GM12878 (cell line): Measurements from ENCODE around the gene TULP4. TPM values are rescaled to one million over a fixed set of nuclear protein-coding genes. Genes with fewer than 3 reads are reported as not detected.

Source experiments
- BCL11A ChIP-seq: IDR thresholded peaks from 2 replicates; pipeline ENCODE4 v1.6.1; 2011; ENCODE audit warnings: low read depth, low read length
- BRCA1 ChIP-seq: IDR thresholded peaks from 2 replicates; pipeline ENCODE4 v1.6.1; 2011; ENCODE audit warnings: low read depth, low read length, improper control_type of control experiment
- CEBPB ChIP-seq, 2 experiments: fragments of 150-350 bp in 1 of 2; IDR thresholded peaks; 2 replicates each; pipeline ENCODE4 v1.6.1; 2012 to 2014; ENCODE audit warnings: low read depth in 2 of 2, low read length in 2 of 2, borderline replicate concordance in 1 of 2, inconsistent platforms in 1 of 2
- ETV6 ChIP-seq, 2 experiments: fragments of 450-650 bp in 1 of 2; IDR thresholded peaks in 1 of 2; conservative IDR thresholded peaks in 1 of 2; 2 replicates each; pipeline ENCODE4 v1.6.1; 2014; ENCODE audit warnings: antibody characterized with exemption in 1 of 2, borderline replicate concordance in 1 of 2, low read depth in 1 of 2, mild to moderate bottlenecking in 1 of 2, moderate library complexity in 1 of 2
- FOXM1 ChIP-seq: IDR thresholded peaks from 2 replicates; pipeline ENCODE4 v1.6.1; 2012; ENCODE audit warnings: low read depth, mild to moderate bottlenecking, inconsistent platforms, low read length, moderate library complexity
- GATAD2B ChIP-seq: fragments of 450-650 bp; conservative IDR thresholded peaks from 2 replicates; pipeline ENCODE4 v1.6.1; 2017; ENCODE audit warnings: low read depth, mild to moderate bottlenecking, moderate library complexity
- JUNB ChIP-seq: IDR thresholded peaks from 2 replicates; pipeline ENCODE4 v1.6.1; 2016; ENCODE audit warnings: antibody characterized with exemption, mild to moderate bottlenecking
- JUND ChIP-seq: IDR thresholded peaks from 2 replicates; pipeline ENCODE4 v1.6.1; 2012; ENCODE audit warnings: low read depth, mild to moderate bottlenecking, low read length, improper control_type of control experiment, moderate library complexity
- KAT2A ChIP-seq: conservative IDR thresholded peaks from 2 replicates; pipeline ENCODE4 v1.6.1; 2011; ENCODE audit warnings: low read depth, low read length; ENCODE audit not compliant: control insufficient read depth
- MTA2 ChIP-seq: fragments of 450-650 bp; IDR thresholded peaks from 2 replicates; pipeline ENCODE4 v1.6.1; 2016; ENCODE audit warnings: low read depth, mild to moderate bottlenecking, moderate library complexity
- NR2C1 ChIP-seq: fragments of 450-650 bp; IDR thresholded peaks from 2 replicates; pipeline ENCODE4 v1.6.1; 2017; ENCODE audit warnings: antibody characterized with exemption, mild to moderate bottlenecking, moderate library complexity
- PAX8 ChIP-seq: fragments of 450-650 bp; IDR thresholded peaks from 2 replicates; pipeline ENCODE4 v1.6.1; 2017; ENCODE audit warnings: mild to moderate bottlenecking, moderate library complexity
- POLR2A ChIP-seq: IDR thresholded peaks from 2 replicates; pipeline ENCODE4 v1.6.1; 2011; ENCODE audit warnings: low read depth, mild to moderate bottlenecking, low read length
- RCOR1 ChIP-seq: conservative IDR thresholded peaks from 2 replicates; pipeline ENCODE4 v1.6.1; 2012; ENCODE audit warnings: low read depth, low read length, improper control_type of control experiment
- RFX5 ChIP-seq: IDR thresholded peaks from 2 replicates; pipeline ENCODE4 v1.6.1; 2011; ENCODE audit warnings: low read depth, low read length, improper control_type of control experiment
- RUNX3 ChIP-seq: IDR thresholded peaks from 2 replicates; pipeline ENCODE4 v1.6.1; 2012; ENCODE audit warnings: low read length, inconsistent platforms
- SIN3A ChIP-seq: IDR thresholded peaks from 2 replicates; pipeline ENCODE4 v1.6.1; 2012; ENCODE audit warnings: low read depth, low read length, improper control_type of control experiment
- SREBF2 ChIP-seq: IDR thresholded peaks from 2 replicates; pipeline ENCODE4 v1.6.1; 2012; ENCODE audit warnings: mild to moderate bottlenecking, low read length
- SUZ12 ChIP-seq: fragments of 200-600 bp; sonication (generic); IDR thresholded peaks from one replicate; pipeline ENCODE4 v1.6.1; 2018; ENCODE audit warnings: antibody characterized with exemption, mild to moderate bottlenecking; ENCODE audit not compliant: unreplicated experiment
- YY1 ChIP-seq: IDR thresholded peaks from 2 replicates; pipeline ENCODE4 v1.6.1; 2011; ENCODE audit warnings: low read depth, mild to moderate bottlenecking, low read length
- ZBED1 ChIP-seq: IDR thresholded peaks from 2 replicates; pipeline ENCODE4 v1.6.1; 2016; ENCODE audit warnings: borderline replicate concordance
- ZNF217 ChIP-seq: fragments of 450-650 bp; IDR thresholded peaks from 2 replicates; pipeline ENCODE4 v1.6.1; 2017; ENCODE audit warnings: antibody characterized with exemption, mild to moderate bottlenecking
- ZNF24 ChIP-seq: fragments of 450-650 bp; IDR thresholded peaks from 2 replicates; pipeline ENCODE4 v1.6.1; 2017; ENCODE audit warnings: antibody characterized with exemption, mild to moderate bottlenecking
- ZNF274 ChIP-seq: IDR thresholded peaks from one replicate; pipeline ENCODE4 v1.8.0; 2011; ENCODE audit not compliant: insufficient read length, insufficient read depth
- ZNF384 ChIP-seq: IDR thresholded peaks from 2 replicates; pipeline ENCODE4 v1.6.1; 2012; ENCODE audit warnings: low read depth, mild to moderate bottlenecking, low read length, improper control_type of control experiment, borderline replicate concordance
- polyA plus RNA-seq, 11 experiments: library from polyadenylated mRNA; depleted of rRNA in 4 of 11; unstranded in 6 of 11; stranded (reverse) in 5 of 11; fragments of >200 nt; fragmentation: Nextera tagmentation in 4 of 11; fragmentation: Illumina TruSeq in 1 of 11; extraction: Ambion mirVana in 4 of 11; extraction: Trizol in 1 of 11; gene quantifications; 1 replicate in 1 of 11; 2 replicates in 10 of 11; pipeline versions ENCODE4 v1.2.1 to v1.2.3, GENCODE V29; 2011 to 2016; ENCODE audit warnings: inconsistent platforms in 2 of 11, missing spikeins in 2 of 11, low read depth in 1 of 11
- total RNA-seq, 4 experiments: library from RNA; depleted of rRNA in 3 of 4; stranded (reverse); fragments of >200 nt in 3 of 4; fragmentation: Illumina TruSeq in 1 of 4; extraction: Trizol in 1 of 4; gene quantifications; 2 replicates each; pipeline versions ENCODE4 v1.2.1 to v1.2.3, GENCODE V29; 2013 to 2021
- TF ChIP-seq, protein P1 (sequence below): IDR thresholded peaks from 2 replicates; pipeline ENCODE4 v1.6.1; 2012; ENCODE audit warnings: low read length, inconsistent platforms
- TF ChIP-seq, protein P2 (sequence below): fragments of 450-650 bp; IDR thresholded peaks from 2 replicates; pipeline ENCODE4 v1.6.1; 2017; ENCODE audit warnings: low read depth, mild to moderate bottlenecking, moderate library complexity
- TF ChIP-seq, protein P3 (sequence below): IDR thresholded peaks from 2 replicates; pipeline ENCODE4 v1.6.1; 2012; ENCODE audit warnings: low read depth, low read length, improper control_type of control experiment
- TF ChIP-seq, protein P4 (sequence below): fragments of 450-650 bp; formaldehyde crosslinking; IDR thresholded peaks from 2 replicates; pipeline ENCODE4 v1.5.0; 2022; ENCODE audit warnings: mild to moderate bottlenecking, missing genetic modification characterization

TULP4 gene
- total and polyA plus RNA-seq, 10 of the 15 experiments (the other 5 are each of a cell fraction or from before 2014, with no cell fraction given): 0.73 to 31.8 (median 14.0) TPM

DNA sequence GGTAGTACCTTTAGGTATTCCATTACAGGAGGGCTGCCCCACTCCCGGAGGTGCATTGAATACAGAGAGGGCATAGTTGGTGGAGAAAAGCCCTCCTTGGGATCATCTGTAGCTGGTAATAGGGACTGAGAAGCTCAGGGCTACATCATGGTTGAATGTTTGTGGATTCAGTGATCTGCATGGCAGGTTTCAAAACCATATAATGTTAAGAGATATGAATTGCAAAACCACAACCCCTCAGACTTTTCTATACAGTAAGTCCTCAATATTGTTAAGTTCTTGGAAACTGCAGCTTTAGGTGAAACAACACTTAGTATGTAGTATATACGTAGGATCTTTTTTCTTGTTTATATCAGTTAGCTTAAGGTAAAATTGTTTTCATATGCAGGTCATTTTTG lies 11.3 kb downstream of the TULP4 start (continued):
- TF ChIP-seq, protein P1, sequence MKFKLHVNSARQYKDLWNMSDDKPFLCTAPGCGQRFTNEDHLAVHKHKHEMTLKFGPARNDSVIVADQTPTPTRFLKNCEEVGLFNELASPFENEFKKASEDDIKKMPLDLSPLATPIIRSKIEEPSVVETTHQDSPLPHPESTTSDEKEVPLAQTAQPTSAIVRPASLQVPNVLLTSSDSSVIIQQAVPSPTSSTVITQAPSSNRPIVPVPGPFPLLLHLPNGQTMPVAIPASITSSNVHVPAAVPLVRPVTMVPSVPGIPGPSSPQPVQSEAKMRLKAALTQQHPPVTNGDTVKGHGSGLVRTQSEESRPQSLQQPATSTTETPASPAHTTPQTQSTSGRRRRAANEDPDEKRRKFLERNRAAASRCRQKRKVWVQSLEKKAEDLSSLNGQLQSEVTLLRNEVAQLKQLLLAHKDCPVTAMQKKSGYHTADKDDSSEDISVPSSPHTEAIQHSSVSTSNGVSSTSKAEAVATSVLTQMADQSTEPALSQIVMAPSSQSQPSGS: no peak; the same call in 1 of the 2 replicates
- TF ChIP-seq MTA2 (no peak), RFX5 (no peak), ZNF217 (no peak), YY1 (no peak), NR2C1 (no peak), SIN3A (no peak), GATAD2B (no peak), BRCA1 (no peak), KAT2A (no peak), ZNF24 (no peak), ZNF274 (no peak), BCL11A (0 out of 2 replicates have a peak, but pooled peaks have one; percentile 4), JUND (no peak), SUZ12 (no peak), FOXM1 (peak; percentile 33; the same call in 1 of the 2 replicates), POLR2A (no peak), RUNX3 (peak; percentile 76), RCOR1 (no peak), ZBED1 (no peak), ETV6 (conservative IDR thresholded peaks at IDR 0.05 in 1 of 2, IDR thresholded peaks at IDR 0.05 in 1 of 2; ENCODE audit: borderline replicate concordance in 1 of 2, low read depth in 1 of 2) (peak in 1 of 2 experiments; percentile 6; a peak in 1 of 4 replicates), PAX8 (no peak), CEBPB (IDR thresholded peaks at IDR 0.05; ENCODE audit: borderline replicate concordance in 1 of 2, low read depth in 2 of 2, low read length in 2 of 2) (no peak), SREBF2 (no peak), JUNB (peak; percentile 35; the same call in 1 of the 2 replicates), ZNF384 (no peak)
- TF ChIP-seq, protein P2, sequence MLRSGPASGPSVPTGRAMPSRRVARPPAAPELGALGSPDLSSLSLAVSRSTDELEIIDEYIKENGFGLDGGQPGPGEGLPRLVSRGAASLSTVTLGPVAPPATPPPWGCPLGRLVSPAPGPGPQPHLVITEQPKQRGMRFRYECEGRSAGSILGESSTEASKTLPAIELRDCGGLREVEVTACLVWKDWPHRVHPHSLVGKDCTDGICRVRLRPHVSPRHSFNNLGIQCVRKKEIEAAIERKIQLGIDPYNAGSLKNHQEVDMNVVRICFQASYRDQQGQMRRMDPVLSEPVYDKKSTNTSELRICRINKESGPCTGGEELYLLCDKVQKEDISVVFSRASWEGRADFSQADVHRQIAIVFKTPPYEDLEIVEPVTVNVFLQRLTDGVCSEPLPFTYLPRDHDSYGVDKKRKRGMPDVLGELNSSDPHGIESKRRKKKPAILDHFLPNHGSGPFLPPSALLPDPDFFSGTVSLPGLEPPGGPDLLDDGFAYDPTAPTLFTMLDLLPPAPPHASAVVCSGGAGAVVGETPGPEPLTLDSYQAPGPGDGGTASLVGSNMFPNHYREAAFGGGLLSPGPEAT: no peak
- TF ChIP-seq, protein P3, sequence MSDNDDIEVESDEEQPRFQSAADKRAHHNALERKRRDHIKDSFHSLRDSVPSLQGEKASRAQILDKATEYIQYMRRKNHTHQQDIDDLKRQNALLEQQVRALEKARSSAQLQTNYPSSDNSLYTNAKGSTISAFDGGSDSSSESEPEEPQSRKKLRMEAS: no peak
- TF ChIP-seq, protein P4, sequence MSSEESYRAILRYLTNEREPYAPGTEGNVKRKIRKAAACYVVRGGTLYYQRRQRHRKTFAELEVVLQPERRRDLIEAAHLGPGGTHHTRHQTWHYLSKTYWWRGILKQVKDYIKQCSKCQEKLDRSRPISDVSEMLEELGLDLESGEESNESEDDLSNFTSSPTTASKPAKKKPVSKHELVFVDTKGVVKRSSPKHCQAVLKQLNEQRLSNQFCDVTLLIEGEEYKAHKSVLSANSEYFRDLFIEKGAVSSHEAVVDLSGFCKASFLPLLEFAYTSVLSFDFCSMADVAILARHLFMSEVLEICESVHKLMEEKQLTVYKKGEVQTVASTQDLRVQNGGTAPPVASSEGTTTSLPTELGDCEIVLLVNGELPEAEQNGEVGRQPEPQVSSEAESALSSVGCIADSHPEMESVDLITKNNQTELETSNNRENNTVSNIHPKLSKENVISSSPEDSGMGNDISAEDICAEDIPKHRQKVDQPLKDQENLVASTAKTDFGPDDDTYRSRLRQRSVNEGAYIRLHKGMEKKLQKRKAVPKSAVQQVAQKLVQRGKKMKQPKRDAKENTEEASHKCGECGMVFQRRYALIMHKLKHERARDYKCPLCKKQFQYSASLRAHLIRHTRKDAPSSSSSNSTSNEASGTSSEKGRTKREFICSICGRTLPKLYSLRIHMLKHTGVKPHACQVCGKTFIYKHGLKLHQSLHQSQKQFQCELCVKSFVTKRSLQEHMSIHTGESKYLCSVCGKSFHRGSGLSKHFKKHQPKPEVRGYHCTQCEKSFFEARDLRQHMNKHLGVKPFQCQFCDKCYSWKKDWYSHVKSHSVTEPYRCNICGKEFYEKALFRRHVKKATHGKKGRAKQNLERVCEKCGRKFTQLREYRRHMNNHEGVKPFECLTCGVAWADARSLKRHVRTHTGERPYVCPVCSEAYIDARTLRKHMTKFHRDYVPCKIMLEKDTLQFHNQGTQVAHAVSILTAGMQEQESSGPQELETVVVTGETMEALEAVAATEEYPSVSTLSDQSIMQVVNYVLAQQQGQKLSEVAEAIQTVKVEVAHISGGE (CRISPR knock-in tag): no peak
